ENCODE results near the gene APOL6. TPM values are rescaled to one million over a fixed set of nuclear protein-coding genes. Genes with fewer than 3 reads are reported as not detected.

The APOL6 gene
- total and polyA plus RNA-seq, 2 of the 13 experiments (the other 11 are each of a cell fraction or from before 2014, with no cell fraction given): 5.2 to 7.5 TPM

GRCh38 chr22:35711336-35711735, 63.1 kb downstream of the APOL6 start (continued):
- TF ChIP-seq SMARCE1 (IDR thresholded peaks at IDR 0.05; ENCODE audit: borderline replicate concordance): no peak

DNA sequence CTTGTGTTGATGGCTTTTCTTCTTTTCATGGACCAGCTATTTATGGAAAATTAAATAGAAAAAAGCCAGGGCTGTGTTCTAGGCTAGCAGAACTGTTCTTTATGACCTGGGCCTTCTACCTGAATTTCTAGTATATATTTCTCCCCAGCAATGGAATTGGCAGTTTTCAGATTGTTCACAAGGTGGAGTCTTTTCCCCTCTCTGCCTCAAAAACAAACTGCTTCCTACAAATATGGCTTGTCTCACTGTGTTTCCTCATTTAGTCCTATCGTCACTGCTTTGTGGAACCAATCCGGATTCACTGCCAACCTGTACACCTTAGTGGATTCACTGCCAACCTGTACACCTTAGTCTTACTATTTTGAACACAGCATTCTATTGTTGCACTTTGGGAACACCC, 64.4 kb downstream of the APOL6 start:
- ATAC-seq (no peak), DNase-seq (ENCODE audit: low spot score) (no peak), FAIRE-seq (no peak)
- no peak overlapping the region for H3K9ac ChIP-seq (ENCODE audit: insufficient read depth, low read depth, low read length)
- no peak overlapping the region for H2AFZ ChIP-seq (ENCODE audit: low read length)
- H3K4me1 ChIP-seq (ENCODE audit: insufficient read depth, low read length): peaks cover 29% of the 10 kb centered on the region
- CTCF ChIA-PET (ENCODE audit: low intra/inter-chr PET ratio, low total read pairs): no interaction called here
- no peak overlapping the region for H3K4me3 ChIP-seq (replicated peaks in 1 of 3; ENCODE audit: insufficient read depth in 1 of 3, low read depth in 2 of 3, low read length in 3 of 3)
- H3K27ac ChIP-seq (ENCODE audit: extremely low read length, insufficient read depth, low read length): no peak overlapping the region
- in situ Hi-C loops (cut with HindIII; ENCODE audit: extremely low pct_ligation_motif_present, low pct_unique_long_range_greater_than_20kb): no loop called here
- no peaks in the 10 kb centered on the region; the same call in 1 of the 2 replicates for H3K9me3 ChIP-seq (ENCODE audit: low read length)
- H3K36me3 ChIP-seq (replicated peaks in 1 of 2; ENCODE audit: control insufficient read depth in 1 of 2, insufficient read depth in 2 of 2, low read length in 2 of 2): no peaks in the 10 kb centered on the region
- intact Hi-C loops (cut with micrococcal nuclease; ENCODE audit: unreplicated experiment): no loop called here
- no peak overlapping the region for H3K4me2 ChIP-seq (ENCODE audit: low read depth, low read length)
- BruUV-seq (replicated peaks): no TSS peak
- no peaks in the 10 kb centered on the region for H3K27me3 ChIP-seq (ENCODE audit: control insufficient read depth in 1 of 2, insufficient read depth in 2 of 2, low read length in 2 of 2)
- H4K20me1 ChIP-seq (ENCODE audit: insufficient read depth, low read length): no peaks in the 10 kb centered on the region
- no peaks in the 10 kb centered on the region for H3K79me2 ChIP-seq (ENCODE audit: insufficient read depth, low read length)
- TF ChIP-seq DDIT3 (CRISPR knock-in tag; IDR thresholded peaks at IDR 0.05): no peak
- TF ChIP-seq, protein P1, sequence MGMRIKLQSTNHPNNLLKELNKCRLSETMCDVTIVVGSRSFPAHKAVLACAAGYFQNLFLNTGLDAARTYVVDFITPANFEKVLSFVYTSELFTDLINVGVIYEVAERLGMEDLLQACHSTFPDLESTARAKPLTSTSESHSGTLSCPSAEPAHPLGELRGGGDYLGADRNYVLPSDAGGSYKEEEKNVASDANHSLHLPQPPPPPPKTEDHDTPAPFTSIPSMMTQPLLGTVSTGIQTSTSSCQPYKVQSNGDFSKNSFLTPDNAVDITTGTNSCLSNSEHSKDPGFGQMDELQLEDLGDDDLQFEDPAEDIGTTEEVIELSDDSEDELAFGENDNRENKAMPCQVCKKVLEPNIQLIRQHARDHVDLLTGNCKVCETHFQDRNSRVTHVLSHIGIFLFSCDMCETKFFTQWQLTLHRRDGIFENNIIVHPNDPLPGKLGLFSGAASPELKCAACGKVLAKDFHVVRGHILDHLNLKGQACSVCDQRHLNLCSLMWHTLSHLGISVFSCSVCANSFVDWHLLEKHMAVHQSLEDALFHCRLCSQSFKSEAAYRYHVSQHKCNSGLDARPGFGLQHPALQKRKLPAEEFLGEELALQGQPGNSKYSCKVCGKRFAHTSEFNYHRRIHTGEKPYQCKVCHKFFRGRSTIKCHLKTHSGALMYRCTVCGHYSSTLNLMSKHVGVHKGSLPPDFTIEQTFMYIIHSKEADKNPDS (CRISPR knock-in tag; IDR thresholded peaks at IDR 0.05): no peak
- no peak for TF ChIP-seq ZBTB21 (CRISPR knock-in tag; IDR thresholded peaks at IDR 0.05)
- peak; percentile 73 for TF ChIP-seq YY1 (IDR thresholded peaks at IDR 0.05; ENCODE audit: insufficient read depth, insufficient replicate concordance, low read depth, low read length)
- TF ChIP-seq SETDB1 (CRISPR knock-in tag; IDR thresholded peaks at IDR 0.05; ENCODE audit: borderline replicate concordance): peak; percentile 25; the same call in 1 of the 2 replicates
- peak; percentile 37 for TF ChIP-seq STAG1 (CRISPR knock-in tag; IDR thresholded peaks at IDR 0.05)
- TF ChIP-seq, protein P2, sequence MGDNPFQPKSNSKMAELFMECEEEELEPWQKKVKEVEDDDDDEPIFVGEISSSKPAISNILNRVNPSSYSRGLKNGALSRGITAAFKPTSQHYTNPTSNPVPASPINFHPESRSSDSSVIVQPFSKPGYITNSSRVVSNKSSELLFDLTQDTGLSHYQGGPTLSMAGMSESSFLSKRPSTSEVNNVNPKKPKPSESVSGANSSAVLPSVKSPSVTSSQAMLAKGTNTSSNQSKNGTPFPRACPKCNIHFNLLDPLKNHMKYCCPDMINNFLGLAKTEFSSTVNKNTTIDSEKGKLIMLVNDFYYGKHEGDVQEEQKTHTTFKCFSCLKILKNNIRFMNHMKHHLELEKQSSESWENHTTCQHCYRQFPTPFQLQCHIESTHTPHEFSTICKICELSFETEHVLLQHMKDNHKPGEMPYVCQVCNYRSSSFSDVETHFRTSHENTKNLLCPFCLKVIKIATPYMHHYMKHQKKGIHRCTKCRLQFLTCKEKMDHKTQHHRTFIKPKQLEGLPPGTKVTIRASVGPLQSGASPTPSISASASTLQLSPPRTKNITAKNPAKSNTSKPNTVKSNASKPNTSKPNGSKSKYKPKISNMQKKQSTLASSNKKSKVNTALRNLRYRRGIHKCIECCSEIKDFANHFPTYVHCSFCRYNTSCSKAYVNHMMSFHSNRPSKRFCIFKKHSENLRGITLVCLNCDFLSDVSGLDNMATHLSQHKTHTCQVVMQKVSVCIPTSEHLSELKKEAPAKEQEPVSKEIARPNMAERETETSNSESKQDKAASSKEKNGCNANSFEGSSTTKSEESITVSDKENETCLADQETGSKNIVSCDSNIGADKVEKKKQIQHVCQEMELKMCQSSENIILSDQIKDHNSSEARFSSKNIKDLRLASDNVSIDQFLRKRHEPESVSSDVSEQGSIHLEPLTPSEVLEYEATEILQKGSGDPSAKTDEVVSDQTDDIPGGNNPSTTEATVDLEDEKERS (CRISPR knock-in tag; IDR thresholded peaks at IDR 0.05): 0 out of 2 replicates have a peak, but pooled peaks have one; percentile 28
- TF ChIP-seq, protein P3, sequence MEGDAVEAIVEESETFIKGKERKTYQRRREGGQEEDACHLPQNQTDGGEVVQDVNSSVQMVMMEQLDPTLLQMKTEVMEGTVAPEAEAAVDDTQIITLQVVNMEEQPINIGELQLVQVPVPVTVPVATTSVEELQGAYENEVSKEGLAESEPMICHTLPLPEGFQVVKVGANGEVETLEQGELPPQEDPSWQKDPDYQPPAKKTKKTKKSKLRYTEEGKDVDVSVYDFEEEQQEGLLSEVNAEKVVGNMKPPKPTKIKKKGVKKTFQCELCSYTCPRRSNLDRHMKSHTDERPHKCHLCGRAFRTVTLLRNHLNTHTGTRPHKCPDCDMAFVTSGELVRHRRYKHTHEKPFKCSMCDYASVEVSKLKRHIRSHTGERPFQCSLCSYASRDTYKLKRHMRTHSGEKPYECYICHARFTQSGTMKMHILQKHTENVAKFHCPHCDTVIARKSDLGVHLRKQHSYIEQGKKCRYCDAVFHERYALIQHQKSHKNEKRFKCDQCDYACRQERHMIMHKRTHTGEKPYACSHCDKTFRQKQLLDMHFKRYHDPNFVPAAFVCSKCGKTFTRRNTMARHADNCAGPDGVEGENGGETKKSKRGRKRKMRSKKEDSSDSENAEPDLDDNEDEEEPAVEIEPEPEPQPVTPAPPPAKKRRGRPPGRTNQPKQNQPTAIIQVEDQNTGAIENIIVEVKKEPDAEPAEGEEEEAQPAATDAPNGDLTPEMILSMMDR (CRISPR knock-in tag; IDR thresholded peaks at IDR 0.05): peak; percentile 34; the same call in 1 of the 2 replicates
- no peak for TF ChIP-seq TEF (CRISPR knock-in tag; IDR thresholded peaks at IDR 0.05)
- POLR2A ChIA-PET: no interaction called here
- 88% methylated on average over 2 of the region's 2 CpGs for WGBS (ENCODE audit: low lambda C conversion rate)
